Neutrophil (primary cell): Measurements from ENCODE around the gene HLA-DPB1.

ENCODE experiments used
- H3K27ac ChIP-seq: fragments of 200-600 bp; sonication (generic); 2 replicates; pipeline ENCODE4 v1.5.1; 2016; ENCODE audit warnings: mild to moderate bottlenecking, moderate library complexity
- H3K27me3 ChIP-seq: fragments of 200-600 bp; sonication (generic); 2 replicates; pipeline ENCODE4 v1.6.0; 2016; ENCODE audit warnings: mild to moderate bottlenecking
- H3K36me3 ChIP-seq: fragments of 200-600 bp; sonication (generic); 2 replicates; pipeline ENCODE4 v1.5.1; 2017
- H3K4me1 ChIP-seq, 2 experiments: fragments of 200-600 bp in 1 of 2; sonication (generic) in 1 of 2; 1 replicate in 1 of 2; 2 replicates in 1 of 2; pipeline versions ENCODE4 v1.5.1 to v1.6.1; 2013 to 2016; ENCODE audit warnings: low read depth in 1 of 2, low read length in 1 of 2, mild to moderate bottlenecking in 1 of 2, moderate library complexity in 1 of 2; ENCODE audit not compliant: control insufficient read depth in 1 of 2, insufficient read depth in 1 of 2
- H3K4me3 ChIP-seq, 2 experiments: fragments of 200-600 bp in 1 of 2; sonication (generic) in 1 of 2; 1 replicate in 1 of 2; 2 replicates in 1 of 2; pipeline ENCODE4 v1.5.1; 2013 to 2016; ENCODE audit warnings: low read depth in 1 of 2, low read length in 1 of 2, mild to moderate bottlenecking in 1 of 2, moderate library complexity in 1 of 2
- H3K9me3 ChIP-seq: fragments of 200-600 bp; sonication (generic); 2 replicates; pipeline ENCODE4 v1.5.1; 2016
- TF ChIP-seq, protein P1 (sequence below): fragments of 200-600 bp; sonication (generic); IDR thresholded peaks from 2 replicates; pipeline ENCODE4 v1.5.1; 2016; ENCODE audit warnings: antibody characterized with exemption

Gene HLA-DPB1

DNA sequence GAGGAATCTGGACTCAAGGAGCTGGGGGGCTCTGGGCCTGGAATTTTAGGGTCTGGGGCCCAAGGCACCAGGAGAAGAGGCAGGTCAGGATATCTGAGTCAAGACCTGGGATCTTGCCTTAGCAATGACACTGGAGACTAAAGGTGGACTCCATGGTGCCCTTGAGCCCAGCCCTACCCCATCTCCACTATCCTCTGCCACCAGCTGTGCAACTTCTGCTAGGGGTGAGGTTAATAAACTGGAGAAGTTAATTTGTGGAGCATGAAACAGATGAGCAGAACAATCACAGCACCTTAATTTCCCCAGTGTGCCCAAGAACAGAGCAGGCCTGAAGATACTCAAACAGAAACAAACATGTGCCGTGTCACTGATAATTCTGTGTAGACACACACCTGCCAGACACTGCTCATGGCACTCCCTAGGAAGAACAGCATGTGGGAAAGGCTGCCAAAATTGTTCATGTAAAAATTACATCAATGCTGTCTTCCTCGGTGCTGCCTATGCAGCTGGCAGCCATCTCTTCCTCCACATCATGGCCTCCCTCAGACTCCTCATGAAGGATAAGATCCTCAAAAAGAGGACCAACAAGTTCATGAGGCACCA lies 3.2 kb downstream of the HLA-DPB1 start:
- H3K9me3 ChIP-seq = no peaks in the 10 kb centered on the region
- H3K27ac ChIP-seq = no peak overlapping the region
- TF ChIP-seq, protein P1, sequence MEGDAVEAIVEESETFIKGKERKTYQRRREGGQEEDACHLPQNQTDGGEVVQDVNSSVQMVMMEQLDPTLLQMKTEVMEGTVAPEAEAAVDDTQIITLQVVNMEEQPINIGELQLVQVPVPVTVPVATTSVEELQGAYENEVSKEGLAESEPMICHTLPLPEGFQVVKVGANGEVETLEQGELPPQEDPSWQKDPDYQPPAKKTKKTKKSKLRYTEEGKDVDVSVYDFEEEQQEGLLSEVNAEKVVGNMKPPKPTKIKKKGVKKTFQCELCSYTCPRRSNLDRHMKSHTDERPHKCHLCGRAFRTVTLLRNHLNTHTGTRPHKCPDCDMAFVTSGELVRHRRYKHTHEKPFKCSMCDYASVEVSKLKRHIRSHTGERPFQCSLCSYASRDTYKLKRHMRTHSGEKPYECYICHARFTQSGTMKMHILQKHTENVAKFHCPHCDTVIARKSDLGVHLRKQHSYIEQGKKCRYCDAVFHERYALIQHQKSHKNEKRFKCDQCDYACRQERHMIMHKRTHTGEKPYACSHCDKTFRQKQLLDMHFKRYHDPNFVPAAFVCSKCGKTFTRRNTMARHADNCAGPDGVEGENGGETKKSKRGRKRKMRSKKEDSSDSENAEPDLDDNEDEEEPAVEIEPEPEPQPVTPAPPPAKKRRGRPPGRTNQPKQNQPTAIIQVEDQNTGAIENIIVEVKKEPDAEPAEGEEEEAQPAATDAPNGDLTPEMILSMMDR = no peak
- no peaks in the 10 kb centered on the region for H3K4me1 ChIP-seq
- no peaks in the 10 kb centered on the region for H3K36me3 ChIP-seq
- peaks cover 42% of the 10 kb centered on the region for H3K27me3 ChIP-seq
- H3K4me3 ChIP-seq = no peak overlapping the region

DNA sequence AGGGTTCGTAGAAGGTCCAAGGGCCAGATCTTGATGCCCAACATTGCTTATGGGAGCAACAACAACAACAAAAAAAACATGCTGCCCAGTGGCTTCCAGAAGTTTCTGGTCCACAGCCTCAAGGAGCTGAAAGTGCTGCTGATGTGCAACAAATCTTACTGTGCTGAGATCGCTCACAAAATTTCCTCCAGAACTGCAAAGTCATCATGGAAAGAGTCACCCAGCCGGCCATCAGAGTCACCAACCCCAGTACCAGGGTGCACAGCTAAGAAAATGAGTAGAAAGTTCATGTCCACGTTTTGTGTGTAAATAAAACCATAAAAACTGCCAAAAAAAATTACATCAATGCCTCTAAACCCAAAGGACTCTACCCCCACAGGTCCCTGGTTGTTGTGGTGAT lies 3.8 kb downstream of the HLA-DPB1 start:
- Histone ChIP-seq H3K36me3 (no peaks in the 10 kb centered on the region), H3K27me3 (peaks cover 40% of the 10 kb centered on the region), H3K27ac (no peak overlapping the region), H3K4me1 (no peaks in the 10 kb centered on the region), H3K9me3 (no peaks in the 10 kb centered on the region), H3K4me3 (no peak overlapping the region)
- TF ChIP-seq, protein P1 = no peak

DNA sequence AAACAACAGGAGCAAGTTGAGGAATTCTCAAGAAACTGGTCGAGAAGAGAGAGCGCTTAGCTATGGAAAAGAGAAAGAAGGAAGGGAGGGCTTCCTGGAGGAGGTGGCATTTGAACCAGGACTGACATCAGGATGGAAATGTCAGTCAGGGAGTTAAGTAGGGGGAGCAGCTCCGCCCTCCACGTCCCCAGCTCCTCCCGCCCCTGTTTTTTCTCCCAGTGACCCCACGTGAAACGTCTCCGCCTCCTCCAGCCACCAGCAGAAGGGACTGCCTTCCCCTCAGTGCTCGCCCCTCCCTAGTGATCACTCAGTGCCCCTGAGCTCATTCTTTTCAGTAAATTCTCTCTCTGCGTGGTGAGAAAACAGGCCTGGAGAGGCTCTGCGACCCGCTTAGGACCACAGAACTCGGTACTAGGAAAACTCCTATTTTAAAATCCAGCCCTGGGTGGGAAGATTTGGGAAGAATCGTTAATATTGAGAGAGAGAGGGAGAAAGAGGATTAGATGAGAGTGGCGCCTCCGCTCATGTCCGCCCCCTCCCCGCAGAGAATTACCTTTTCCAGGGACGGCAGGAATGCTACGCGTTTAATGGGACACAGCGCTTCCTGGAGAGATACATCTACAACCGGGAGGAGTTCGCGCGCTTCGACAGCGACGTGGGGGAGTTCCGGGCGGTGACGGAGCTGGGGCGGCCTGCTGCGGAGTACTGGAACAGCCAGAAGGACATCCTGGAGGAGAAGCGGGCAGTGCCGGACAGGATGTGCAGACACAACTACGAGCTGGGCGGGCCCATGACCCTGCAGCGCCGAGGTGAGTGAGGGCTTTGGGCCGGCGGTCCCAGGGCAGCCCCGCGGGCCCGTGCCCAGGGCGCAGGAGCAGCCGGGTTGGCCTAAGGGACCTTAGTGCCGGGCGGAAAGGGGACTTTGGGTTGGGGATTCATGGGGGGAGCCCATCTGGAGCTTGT lies 4.6 kb downstream of the HLA-DPB1 start:
- H3K9me3 ChIP-seq = no peaks in the 10 kb centered on the region
- H3K36me3 ChIP-seq = no peaks in the 10 kb centered on the region
- no peak overlapping the region for H3K4me3 ChIP-seq
- TF ChIP-seq, protein P1 = no peak
- no peak overlapping the region for H3K27ac ChIP-seq
- no peaks in the 10 kb centered on the region for H3K4me1 ChIP-seq
- peaks cover 32% of the 10 kb centered on the region for H3K27me3 ChIP-seq

DNA sequence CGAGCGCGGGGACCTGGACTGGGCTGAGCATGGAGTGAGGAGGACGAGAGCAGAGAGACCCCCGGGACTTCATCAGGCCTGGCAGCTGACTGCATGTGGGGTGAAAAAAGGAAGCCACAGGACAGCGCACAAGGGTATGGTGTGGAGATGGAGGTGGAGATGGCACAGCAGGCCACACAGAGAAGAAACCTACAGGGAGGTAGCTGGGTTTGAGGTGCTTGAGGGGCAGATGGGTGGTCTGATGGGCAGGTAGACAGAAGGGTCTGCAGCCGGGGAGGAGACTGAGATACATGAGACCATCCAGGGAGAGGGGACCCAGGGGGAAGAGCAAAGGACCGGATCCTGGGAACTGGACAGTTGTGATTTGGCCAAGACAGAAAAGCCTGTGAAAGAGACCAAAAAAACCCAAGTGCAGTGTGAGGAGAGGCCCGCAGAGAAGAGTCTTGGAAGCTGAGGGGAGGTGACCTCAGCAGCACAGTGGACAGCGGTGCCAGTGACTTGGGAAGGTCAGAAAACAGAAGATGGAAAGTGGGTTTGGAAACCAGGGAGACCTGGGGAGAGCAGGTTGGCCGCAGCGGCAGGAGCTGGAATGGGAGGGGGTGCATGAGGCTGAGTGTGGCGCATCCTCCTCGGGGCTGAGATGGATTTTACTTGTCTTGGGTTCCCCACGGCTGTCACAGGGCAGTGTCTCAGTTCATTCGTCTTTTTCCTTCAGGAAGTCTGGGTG lies 5.5 kb downstream of the HLA-DPB1 start:
- peaks cover 23% of the 10 kb centered on the region for H3K27me3 ChIP-seq
- H3K4me1 ChIP-seq = no peaks in the 10 kb centered on the region
- H3K27ac ChIP-seq = no peak overlapping the region
- no peaks in the 10 kb centered on the region for H3K9me3 ChIP-seq
- no peaks in the 10 kb centered on the region for H3K36me3 ChIP-seq
- TF ChIP-seq, protein P1 = no peak
- H3K4me3 ChIP-seq = no peak overlapping the region

DNA sequence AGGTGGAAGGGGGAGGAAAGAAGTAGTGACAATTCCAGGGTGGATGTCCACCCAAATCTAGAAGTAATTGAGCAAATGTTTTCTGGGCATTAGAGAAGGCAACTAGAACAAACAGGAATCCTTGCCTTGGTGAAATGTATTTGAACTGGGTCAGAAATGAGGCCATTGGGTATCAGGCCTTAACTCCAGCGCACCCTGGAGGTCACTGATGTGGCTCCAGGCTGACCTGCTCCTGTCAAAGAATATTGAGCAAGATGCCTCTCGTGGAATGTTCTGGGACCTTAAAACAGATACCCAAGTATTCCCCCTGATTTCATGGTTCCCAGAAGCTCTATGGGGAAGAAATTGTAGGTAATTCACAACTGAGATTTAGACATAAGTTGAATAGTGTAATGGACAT lies 6.9 kb downstream of the HLA-DPB1 start:
- TF ChIP-seq, protein P1 = no peak
- Histone ChIP-seq H3K4me3 (no peak overlapping the region), H3K27me3 (peaks cover 18% of the 10 kb centered on the region), H3K36me3 (no peaks in the 10 kb centered on the region), H3K27ac (no peak overlapping the region), H3K4me1 (no peaks in the 10 kb centered on the region), H3K9me3 (no peaks in the 10 kb centered on the region)
